Mucosa of gallbladder (tissue), 1 donor: Measurements from ENCODE around the gene DNAAF1. TPM values are rescaled to one million over a fixed set of nuclear protein-coding genes. Genes with fewer than 3 reads are reported as not detected.

Experiments
- DNase-seq: peaks from one replicate; pipeline ENCODE4 v3.0.0-alpha.2; 2020; ENCODE audit warnings: low spot score
- total RNA-seq: library from RNA; stranded (reverse); gene quantifications from one replicate; pipeline ENCODE4 v1.2.1, GENCODE V29; 2021
- donor health status: DM: no; HTN: no; CAD: no.

DNAAF1 gene
- total RNA-seq, 1 donor from 2014 or later, result 0.46 TPM

GRCh38 chr16:84124257-84125073, 20.6 kb upstream of the DNAAF1 start:
- DNase-seq, result no peak

GRCh38 chr16:84131117-84131516, 14.0 kb upstream of the DNAAF1 start:
- no peak for DNase-seq

GRCh38 chr16:84132527-84133285, 12.4 kb upstream of the DNAAF1 start:
- no peak for DNase-seq

DNA sequence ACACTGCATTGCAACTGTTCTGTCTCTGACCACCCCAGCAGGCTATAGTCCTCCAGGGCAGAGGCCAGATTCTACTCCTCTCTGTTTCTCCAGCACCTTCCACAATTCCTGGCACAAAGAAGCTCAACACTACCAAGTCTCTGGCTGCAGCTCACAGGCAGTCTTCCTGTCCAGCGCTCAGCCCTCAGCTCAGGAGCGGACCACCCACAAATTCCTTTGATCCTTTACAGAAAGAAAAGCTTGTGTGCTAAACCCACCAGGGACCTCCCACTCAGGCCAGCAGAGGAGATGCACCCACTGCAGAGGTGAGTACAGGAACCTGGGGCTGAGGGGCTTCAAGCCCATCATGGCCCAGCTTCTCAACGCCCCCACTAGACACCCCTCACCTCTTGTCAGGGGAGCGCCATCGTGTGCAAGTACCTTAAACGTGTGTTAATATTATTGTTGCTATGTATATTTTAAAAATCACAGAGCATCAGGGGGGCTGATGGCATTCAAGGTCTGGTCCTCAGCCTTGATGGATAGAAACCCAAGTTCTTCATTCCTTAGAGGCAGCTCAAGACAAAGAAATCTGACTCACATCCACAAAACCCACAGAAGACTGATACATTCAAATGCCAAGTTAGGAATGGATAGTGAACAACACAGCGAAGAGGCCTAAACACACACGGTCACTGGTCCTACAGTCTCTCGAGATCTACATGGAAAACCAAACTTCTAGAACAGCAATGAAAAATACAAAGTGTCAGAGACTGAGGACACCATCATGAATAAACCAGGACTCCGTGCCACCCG, 8.6 kb upstream of the DNAAF1 start:
- DNase-seq, result no peak

GRCh38 chr16:84137287-84137686, 7.8 kb upstream of the DNAAF1 start:
- DNase-seq, result no peak

DNA sequence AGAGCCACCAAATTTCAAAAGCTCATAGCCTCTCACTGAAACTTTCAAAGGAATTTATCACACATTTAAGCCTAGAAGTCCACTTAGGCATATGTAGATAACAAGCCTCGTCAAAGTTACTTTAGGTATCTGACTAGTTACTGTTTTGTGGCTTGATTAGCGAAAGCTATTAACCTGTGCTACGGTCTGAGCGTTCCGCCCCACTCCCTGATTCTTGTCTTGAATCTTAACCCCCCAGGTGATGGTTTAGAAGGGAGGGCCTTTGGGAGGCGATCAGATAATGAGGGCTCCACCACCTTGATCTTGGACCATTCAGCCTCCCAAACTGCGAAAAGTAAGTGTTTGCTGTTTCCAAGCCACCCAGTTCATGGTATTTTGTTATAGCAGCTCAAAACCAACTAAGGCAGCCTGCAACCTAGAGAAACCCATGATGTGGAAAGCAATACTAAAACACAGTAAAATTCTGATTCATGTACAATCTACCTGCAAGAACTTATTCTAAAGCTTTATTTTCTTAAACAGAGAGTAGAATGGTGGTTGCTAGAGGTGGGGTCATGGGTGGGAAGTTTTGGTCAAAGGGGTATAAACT, 7.2 kb upstream of the DNAAF1 start:
- DNase-seq, result no peak

- no peak for DNase-seq
These were observed 6.6 kb upstream of the DNAAF1 start for GRCh38 chr16:84138500-84138823.

GRCh38 chr16:84138824-84139627, 6.1 kb upstream of the DNAAF1 start:
- DNase-seq, result no peak

DNA sequence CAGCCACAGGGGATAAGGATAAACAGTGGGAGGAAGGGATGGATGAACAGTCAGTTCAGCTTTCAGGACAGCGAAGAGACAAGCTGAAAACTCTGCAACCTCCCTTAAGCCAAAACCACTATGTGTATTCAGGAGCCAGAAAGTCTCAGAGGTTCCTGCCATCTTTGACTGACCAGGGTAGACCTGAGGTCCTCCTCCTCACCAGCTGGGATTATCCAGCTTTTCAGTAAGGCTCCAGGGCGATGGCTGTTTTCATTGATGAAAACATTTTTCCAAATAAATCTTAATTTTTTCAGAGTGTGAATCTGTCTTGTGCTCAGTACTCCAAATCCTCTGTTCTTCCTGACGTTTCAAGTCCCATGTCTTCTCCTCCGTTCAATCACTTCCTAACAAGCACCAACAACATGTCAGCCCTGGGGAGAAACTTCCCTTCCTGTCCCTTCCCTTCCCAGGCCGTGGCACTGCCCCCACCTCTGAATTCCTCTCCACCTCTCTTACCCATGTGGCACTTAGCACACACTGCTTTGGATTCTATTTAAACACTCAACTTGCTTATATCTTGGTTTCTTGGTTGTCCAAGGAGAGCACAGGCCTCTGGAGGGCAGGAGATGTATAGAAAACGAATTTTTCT, 5.4 kb upstream of the DNAAF1 start:
- no peak for DNase-seq

DNA sequence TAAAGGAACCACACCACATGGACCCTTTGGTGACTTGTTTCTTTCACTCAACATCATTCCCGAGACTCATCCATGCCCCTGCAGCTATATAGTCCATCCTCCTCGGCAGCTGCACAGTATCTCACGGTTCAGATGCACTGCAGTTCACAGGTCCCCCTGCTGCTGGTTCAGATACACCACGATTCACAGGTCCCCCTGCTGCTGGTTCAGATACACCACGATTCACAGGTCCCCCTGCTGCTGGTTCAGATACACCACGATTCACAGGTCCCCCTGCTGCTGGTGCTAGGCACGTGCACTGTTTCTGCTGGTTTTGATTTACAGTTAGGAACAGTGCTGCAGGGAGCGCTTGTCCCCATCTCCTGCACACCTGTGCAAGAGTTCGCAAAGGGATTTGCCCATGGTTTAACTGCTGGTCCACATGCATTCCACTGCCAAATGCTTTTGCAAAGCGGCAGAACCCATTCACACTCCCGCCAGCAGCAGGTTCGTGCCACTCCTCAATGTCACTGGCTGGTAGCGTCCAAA, 3.9 kb upstream of the DNAAF1 start:
- no peak for DNase-seq

GRCh38 chr16:84143081-84143480, 2.0 kb upstream of the DNAAF1 start:
- DNase-seq, result no peak

GRCh38 chr16:84143784-84144199, 1.3 kb upstream of the DNAAF1 start:
- DNase-seq, result no peak

- no peak for DNase-seq
These were observed 774 bp upstream of the DNAAF1 start for GRCh38 chr16:84144209-84144858.

- no peak for DNase-seq
These were observed 5.8 kb downstream of the DNAAF1 start for GRCh38 chr16:84150926-84151325.

DNA sequence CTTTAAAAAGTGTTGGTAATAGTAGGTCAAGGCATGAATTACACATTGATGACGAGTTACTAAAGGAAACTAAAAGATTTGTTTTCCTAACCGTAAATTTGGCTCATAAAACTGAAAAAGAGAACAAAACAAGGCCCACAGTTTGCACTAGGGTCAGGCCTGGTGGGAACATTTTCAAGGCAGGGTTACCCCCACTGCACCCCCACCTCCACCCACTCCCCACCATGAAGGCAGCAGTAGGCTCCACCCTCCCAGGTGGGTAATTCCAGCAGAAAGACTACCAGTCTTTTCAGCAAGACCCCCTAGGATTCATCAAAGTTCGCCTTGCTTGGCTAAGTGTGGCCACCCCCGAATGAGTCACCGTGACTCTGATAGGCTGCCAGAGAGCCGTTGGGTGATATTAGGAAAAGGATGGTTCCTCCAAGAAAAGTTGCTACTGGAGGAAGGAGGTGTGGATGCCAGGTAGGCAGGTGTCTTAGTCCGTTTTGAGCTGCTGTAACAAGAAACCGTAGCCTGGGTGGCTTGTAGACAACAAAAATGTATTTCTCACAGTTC, 8.6 kb downstream of the DNAAF1 start:
- DNase-seq, result no peak

- DNase-seq, result no peak
These were observed 10.1 kb downstream of the DNAAF1 start for GRCh38 chr16:84155226-84155625.

GRCh38 chr16:84155771-84156170, 10.7 kb downstream of the DNAAF1 start:
- no peak for DNase-seq

DNA sequence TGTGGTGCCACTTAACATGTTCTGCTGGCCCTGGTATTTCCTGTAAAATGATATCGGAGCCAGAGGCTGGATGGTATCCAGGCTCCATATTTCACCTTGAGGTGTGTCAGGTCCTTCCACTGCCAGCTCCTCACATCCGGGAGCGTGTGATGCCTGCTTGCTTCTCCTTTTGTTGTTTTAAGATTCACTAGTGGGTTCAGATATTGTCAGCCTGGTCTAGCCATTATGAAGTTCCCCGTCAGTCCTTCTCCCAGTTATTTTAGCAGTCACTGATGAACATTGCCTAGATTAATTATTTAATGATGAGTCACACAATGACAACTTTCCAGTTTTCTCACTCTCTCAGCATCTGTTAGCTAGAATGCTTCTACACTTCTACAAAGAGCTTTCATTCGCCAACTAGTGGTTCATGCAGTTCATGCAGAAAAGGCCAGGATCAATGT, 11.3 kb downstream of the DNAAF1 start:
- DNase-seq, result no peak

DNA sequence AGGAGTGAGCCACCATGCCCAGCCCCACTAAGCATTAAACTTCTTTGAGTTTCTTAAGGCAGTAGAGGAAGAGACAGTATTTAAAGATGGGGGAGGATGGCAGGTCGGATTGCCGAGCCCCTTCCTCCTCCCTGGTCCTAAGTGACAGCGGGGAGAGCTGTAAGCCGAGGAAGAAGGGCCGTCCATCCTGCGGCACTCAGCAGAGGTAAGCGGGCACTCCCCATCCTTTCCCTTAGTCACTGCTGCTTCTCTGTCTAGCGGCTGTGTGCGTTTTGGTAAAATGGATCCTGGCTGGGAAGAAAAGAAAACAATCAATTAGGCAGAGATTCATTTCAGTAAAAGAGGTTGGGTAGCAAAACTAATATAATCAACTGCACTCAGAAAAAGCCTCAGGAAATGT, 13.9 kb downstream of the DNAAF1 start:
- DNase-seq, result no peak

DNA sequence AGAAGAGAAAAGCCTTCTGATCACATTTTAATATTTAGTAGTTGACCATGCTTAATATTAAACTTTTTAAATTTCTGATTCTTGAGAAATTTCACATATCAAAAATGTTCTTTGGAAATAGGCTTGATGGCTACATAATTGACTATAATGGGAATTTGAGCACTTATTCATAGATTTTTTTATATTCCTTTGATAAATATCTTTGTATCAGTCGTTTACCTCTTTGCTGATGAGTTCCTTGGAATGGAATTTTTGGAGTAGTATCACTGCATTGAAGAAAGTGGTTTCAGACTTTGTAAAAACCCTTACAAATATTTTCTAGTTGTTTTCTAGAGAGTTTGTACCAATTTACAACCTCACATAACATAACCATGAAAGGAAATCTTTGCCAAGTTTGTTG, 14.7 kb downstream of the DNAAF1 start:
- no peak for DNase-seq
